HEK293T (cell line): ENCODE measurements around the gene VN1R4.
"Not testable (repeated sequence)": the region's sequence is repeated elsewhere in the genome, so short reads cannot be mapped to it uniquely, and the experiment has no call there.

Experiments
- CTCF ChIA-PET: fragments of 350-600 bp; formaldehyde crosslinking; extraction: SDS; loops from one replicate; lab custom pipeline; 2021; ENCODE audit warnings: antibody characterized with exemption, inconsistent platforms; lab: Yijun Ruan, JAX
- POLR2A ChIA-PET: fragments of 350-600 bp; formaldehyde crosslinking; extraction: SDS; loops from one replicate; lab custom pipeline; 2020; ENCODE audit warnings: antibody characterized with exemption, inconsistent platforms; lab: Yijun Ruan, JAX
- DNase-seq: peaks from one replicate; pipeline ENCODE4 v3.0.0; 2012; ENCODE audit warnings: mixed read lengths; ENCODE audit errors: extremely low spot score
- ARNT ChIP-seq: fragments of 450-650 bp; IDR thresholded peaks from 2 replicates; pipeline ENCODE4 v1.6.1; 2017; ENCODE audit warnings: mild to moderate bottlenecking
- BHLHE40 ChIP-seq: fragments of 450-650 bp; IDR thresholded peaks from 2 replicates; pipeline ENCODE4 v1.6.1; 2016; ENCODE audit warnings: mild to moderate bottlenecking, moderate library complexity, borderline replicate concordance
- FOXK2 ChIP-seq: fragments of 450-650 bp; IDR thresholded peaks from 2 replicates; pipeline ENCODE4 v1.6.1; 2016; ENCODE audit warnings: mild to moderate bottlenecking
- L3MBTL2 ChIP-seq: fragments of 450-650 bp; conservative IDR thresholded peaks from 2 replicates; pipeline ENCODE4 v1.6.1; 2016; ENCODE audit warnings: mild to moderate bottlenecking
- NFRKB ChIP-seq: fragments of 450-650 bp; IDR thresholded peaks from 2 replicates; pipeline ENCODE4 v1.6.1; 2016; ENCODE audit warnings: mild to moderate bottlenecking, moderate library complexity

Gene VN1R4

DNA sequence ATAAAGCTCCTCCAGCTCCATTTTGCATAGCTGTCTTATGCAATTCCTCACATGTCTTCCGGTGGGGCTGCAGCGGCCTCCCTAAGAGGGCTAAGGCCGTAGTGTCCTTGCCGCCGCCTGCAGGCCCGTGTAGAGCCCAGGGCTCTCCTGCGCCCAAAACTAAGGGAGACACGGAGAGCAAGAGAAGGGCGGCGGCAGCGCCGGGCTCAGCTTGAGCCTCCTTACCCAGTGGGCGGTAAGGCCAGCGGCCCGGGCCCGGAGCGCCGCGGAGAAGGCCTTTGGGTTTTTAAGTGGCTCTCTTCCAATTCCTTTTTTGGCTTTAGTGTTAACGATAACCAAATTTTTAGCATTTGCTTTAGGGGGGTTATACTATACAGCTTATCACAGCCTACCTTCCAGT, 42.9 kb downstream of the VN1R4 start:
- CTCF ChIA-PET: no interaction called here

DNA sequence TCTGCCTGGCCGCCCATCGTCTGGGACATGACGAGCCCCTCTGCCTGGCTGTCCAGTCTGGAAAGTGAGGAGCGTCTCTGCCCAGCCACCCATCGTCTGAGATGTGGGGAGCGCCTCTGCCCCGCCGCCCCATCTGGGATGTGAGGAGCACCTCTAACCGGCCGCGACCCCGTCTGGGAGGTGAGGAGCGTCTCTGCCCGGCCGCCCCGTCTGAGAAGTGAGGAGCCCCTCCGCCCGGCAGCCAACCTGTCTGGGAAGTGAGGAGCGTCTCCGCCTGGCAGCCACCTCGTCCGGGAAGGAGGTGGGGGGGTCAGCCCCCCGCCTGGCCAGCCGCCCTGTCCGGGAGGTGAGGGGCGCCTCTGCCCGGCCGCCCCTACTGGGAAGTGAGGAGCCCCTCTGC, 44.8 kb downstream of the VN1R4 start:
- POLR2A ChIA-PET, DNase-seq, CTCF ChIA-PET: not testable (repeated sequence)

More for the DNA sequence above, 42.9 kb downstream of the VN1R4 start:
- TF ChIP-seq ARNT: no peak
- TF ChIP-seq BHLHE40: no peak
- TF ChIP-seq L3MBTL2: no peak
- TF ChIP-seq FOXK2: no peak
- TF ChIP-seq NFRKB: no peak
- no peak for DNase-seq
- POLR2A ChIA-PET: no interaction called here
